Rectal smooth muscle tissue (tissue), 1 donor: ENCODE measurements around the gene LPCAT3.
A peak's percentile ranks its signal among the peaks of the same experiment; 100 is the strongest.

ENCODE experiments used
- H3K27ac ChIP-seq: one replicate; pipeline ENCODE4 v1.7.0; 2013; ENCODE audit warnings: low read depth, low read length, inconsistent platforms
- H3K27me3 ChIP-seq: one replicate; pipeline ENCODE4 v1.7.0; 2013; ENCODE audit warnings: low read length; ENCODE audit not compliant: control insufficient read depth, insufficient read depth
- H3K36me3 ChIP-seq: one replicate; pipeline ENCODE4 v1.7.0; 2013; ENCODE audit warnings: low read length; ENCODE audit not compliant: control insufficient read depth, insufficient read depth
- H3K4me1 ChIP-seq: one replicate; pipeline ENCODE4 v1.7.0; 2013; ENCODE audit warnings: low read length; ENCODE audit not compliant: control insufficient read depth, insufficient read depth
- H3K4me3 ChIP-seq: one replicate; pipeline ENCODE4 v1.7.0; 2013; ENCODE audit warnings: low read length
- H3K9ac ChIP-seq: one replicate; pipeline ENCODE4 v1.7.0; 2013; ENCODE audit warnings: low read length

The LPCAT3 gene

DNA sequence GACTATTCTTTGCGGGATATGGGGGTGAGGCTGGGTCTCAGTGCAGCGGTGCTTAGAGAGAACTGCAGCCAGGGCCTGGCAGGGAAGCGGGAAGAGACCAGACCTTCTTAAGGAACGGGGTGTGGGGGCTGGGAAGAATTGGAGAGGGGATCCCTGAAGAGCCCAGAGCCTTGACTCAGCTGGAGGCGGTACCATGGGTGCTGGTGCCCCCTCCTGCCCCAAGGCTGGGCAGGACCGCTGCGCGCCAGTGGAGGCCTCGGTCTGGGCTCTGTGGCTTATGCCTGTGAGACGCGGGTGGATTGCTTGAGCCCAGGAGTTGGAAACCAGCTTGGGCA, 76.0 kb downstream of the LPCAT3 start:
- Histone ChIP-seq H3K27me3 (no peaks in the 10 kb centered on the region), H3K27ac (peak overlapping the region; percentile 97), H3K4me1 (peaks cover 28% of the 10 kb centered on the region), H3K4me3 (no peak overlapping the region), H3K9ac (no peak overlapping the region), H3K36me3 (peaks cover 16% of the 10 kb centered on the region)

DNA sequence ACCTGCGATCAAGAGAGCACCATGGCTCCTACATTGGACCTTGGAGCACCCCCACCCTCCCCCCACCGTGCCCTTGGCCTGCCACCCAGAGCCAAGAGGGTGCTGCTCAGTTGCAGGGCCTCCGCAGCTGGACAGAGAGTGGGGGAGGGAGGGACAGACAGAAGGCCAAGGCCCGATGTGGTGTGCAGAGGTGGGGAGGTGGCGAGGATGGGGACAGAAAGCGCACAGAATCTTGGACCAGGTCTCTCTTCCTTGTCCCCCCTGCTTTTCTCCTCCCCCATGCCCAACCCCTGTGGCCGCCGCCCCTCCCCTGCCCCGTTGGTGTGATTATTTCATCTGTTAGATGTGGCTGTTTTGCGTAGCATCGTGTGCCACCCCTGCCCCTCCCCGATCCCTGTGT, 76.5 kb downstream of the LPCAT3 start:
- Histone ChIP-seq H3K4me3 (no peak overlapping the region), H3K36me3 (peaks cover 16% of the 10 kb centered on the region), H3K27me3 (no peaks in the 10 kb centered on the region), H3K9ac (no peak overlapping the region), H3K4me1 (peaks cover 28% of the 10 kb centered on the region), H3K27ac (no peak overlapping the region)

DNA sequence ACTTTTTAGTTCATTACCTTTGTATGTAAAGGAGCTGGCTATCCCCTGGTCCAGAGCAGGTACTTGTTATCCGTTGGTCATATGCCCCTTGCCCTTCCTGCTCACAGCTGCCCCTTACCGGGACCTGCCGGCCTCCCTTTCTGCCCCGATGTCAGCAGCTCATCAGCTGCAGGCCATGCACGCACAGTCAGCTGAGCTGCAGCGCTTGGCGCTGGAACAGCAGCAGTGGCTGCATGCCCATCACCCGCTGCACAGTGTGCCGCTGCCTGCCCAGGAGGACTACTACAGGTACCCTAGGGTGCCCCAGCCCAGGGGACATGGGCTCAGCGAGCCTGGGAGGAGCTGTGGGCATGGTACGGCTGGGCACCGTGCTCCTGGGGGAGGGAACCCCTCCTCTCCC, 77.0 kb downstream of the LPCAT3 start:
- Histone ChIP-seq H3K4me1 (peaks cover 28% of the 10 kb centered on the region), H3K4me3 (no peak overlapping the region), H3K27ac (no peak overlapping the region), H3K36me3 (peaks cover 16% of the 10 kb centered on the region), H3K27me3 (no peaks in the 10 kb centered on the region), H3K9ac (no peak overlapping the region)

DNA sequence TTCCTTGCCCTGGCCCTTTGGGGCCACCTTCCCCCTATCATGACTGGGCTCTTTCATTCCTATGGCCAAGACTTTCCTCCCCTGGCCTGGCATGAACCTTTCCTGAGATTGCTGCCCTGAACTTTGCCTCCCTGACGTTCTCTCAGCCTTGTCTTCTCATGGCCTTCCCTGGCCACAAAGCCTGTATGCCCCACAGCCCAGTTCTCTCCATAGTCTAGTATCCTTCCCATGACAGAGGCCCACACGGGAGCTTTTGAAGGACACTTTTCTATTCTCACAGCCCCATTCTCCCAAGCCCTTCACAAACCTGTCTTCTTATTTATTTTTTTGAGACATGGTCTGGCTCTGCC, 79.1 kb downstream of the LPCAT3 start:
- Histone ChIP-seq H3K4me1 (peaks cover 20% of the 10 kb centered on the region), H3K9ac (peak overlapping the region; percentile 4), H3K4me3 (no peak overlapping the region), H3K27me3 (no peaks in the 10 kb centered on the region), H3K27ac (peak overlapping the region; percentile 49), H3K36me3 (peaks cover 32% of the 10 kb centered on the region)

DNA sequence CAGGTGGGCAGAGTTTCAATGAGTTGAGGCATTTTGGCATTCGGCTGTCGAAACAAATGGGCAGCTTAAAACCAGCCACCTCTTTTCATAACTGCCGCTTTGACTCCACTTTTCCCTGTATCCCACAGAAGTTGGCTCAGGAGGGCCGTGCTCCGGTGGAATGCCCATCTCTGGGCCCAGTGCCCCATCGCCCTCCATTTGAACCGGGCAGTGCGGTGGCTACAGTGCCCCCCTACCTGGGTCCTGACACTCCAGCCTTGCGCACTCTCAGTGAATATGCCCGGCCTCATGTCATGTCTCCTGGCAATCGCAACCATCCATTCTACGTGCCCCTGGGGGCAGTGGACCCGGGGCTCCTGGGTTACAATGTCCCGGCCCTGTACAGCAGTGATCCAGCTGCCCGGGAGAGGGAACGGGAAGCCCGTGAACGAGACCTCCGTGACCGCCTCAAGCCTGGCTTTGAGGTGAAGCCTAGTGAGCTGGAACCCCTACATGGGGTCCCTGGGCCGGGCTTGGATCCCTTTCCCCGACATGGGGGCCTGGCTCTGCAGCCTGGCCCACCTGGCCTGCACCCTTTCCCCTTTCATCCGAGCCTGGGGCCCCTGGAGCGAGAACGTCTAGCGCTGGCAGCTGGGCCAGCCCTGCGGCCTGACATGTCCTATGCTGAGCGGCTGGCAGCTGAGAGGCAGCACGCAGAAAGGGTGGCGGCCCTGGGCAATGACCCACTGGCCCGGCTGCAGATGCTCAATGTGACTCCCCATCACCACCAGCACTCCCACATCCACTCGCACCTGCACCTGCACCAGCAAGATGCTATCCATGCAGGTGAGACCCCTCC, 79.7 kb downstream of the LPCAT3 start:
- H3K36me3 ChIP-seq = peaks cover 32% of the 10 kb centered on the region
- peak overlapping the region; percentile 7 for H3K4me3 ChIP-seq
- H3K27ac ChIP-seq = peak overlapping the region; percentile 56
- H3K4me1 ChIP-seq = peaks cover 20% of the 10 kb centered on the region
- H3K9ac ChIP-seq = peak overlapping the region; percentile 4
- H3K27me3 ChIP-seq = no peaks in the 10 kb centered on the region

DNA sequence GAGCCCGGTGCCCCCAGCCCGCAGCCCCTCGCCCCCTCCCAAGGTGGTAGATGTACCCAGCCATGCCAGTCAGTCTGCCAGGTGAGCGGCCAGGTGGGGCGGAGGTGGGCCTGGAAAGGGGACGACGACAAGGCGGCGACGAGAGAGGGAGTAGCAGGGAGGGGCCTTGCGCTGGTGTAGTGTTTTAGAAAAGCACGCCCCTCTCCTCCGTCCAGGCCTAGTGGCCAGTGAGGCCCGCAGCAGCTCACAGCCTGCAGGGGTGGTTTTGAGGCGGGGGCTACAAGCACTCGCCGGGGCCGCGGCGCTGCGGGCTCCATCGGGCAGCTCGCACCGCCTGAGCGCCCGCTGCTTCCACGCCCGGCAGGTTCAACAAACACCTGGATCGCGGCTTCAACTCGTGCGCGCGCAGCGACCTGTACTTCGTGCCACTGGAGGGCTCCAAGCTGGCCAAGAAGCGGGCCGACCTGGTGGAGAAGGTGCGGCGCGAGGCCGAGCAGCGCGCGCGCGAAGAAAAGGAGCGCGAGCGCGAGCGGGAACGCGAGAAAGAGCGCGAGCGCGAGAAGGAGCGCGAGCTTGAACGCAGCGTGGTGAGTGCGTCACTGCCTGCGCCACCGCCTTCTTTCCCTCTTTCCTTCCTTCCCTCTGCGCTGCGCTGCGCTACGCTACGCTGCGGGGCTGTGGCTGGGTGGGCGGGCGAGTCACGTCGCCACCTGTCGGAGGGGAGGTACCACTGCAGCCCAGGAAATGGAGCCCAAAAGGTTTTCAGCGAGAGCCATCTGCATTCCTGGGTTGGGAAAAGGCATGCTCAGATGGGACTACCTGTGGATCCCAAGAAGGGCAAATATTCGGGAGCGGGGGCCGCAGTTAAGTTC, 80.6 kb downstream of the LPCAT3 start:
- Histone ChIP-seq H3K27ac (peak overlapping the region; percentile 96), H3K4me3 (peak overlapping the region; percentile 78), H3K36me3 (peaks cover 32% of the 10 kb centered on the region), H3K4me1 (peaks cover 17% of the 10 kb centered on the region), H3K27me3 (no peaks in the 10 kb centered on the region), H3K9ac (peak overlapping the region; percentile 60)

DNA sequence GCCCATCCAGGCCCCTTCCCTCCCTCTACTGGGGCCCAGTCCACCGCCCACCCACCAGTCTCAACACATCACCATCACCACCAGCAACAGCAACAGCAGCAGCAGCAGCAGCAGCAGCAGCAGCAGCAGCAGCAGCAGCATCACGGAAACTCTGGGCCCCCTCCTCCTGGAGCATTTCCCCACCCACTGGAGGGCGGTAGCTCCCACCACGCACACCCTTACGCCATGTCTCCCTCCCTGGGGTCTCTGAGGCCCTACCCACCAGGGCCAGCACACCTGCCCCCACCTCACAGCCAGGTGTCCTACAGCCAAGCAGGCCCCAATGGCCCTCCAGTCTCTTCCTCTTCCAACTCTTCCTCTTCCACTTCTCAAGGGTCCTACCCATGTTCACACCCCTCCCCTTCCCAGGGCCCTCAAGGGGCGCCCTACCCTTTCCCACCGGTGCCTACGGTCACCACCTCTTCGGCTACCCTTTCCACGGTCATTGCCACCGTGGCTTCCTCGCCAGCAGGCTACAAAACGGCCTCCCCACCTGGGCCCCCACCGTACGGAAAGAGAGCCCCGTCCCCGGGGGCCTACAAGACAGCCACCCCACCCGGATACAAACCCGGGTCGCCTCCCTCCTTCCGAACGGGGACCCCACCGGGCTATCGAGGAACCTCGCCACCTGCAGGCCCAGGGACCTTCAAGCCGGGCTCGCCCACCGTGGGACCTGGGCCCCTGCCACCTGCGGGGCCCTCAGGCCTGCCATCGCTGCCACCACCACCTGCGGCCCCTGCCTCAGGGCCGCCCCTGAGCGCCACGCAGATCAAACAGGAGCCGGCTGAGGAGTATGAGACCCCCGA, 81.4 kb downstream of the LPCAT3 start:
- Histone ChIP-seq H3K4me3 (peak overlapping the region; percentile 78), H3K27me3 (no peaks in the 10 kb centered on the region), H3K36me3 (peaks cover 32% of the 10 kb centered on the region), H3K27ac (peak overlapping the region; percentile 96), H3K4me1 (peaks cover 20% of the 10 kb centered on the region), H3K9ac (peak overlapping the region; percentile 49)

DNA sequence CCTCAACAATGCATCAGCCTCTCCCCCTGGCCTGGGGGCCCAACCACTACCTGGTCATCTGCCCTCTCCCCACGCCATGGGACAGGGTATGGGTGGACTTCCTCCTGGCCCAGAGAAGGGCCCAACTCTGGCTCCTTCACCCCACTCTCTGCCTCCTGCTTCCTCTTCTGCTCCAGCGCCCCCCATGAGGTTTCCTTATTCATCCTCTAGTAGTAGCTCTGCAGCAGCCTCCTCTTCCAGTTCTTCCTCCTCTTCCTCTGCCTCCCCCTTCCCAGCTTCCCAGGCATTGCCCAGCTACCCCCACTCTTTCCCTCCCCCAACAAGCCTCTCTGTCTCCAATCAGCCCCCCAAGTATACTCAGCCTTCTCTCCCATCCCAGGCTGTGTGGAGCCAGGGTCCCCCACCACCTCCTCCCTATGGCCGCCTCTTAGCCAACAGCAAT, 82.1 kb downstream of the LPCAT3 start:
- Histone ChIP-seq H3K27me3 (no peaks in the 10 kb centered on the region), H3K4me1 (peaks cover 20% of the 10 kb centered on the region), H3K36me3 (peaks cover 28% of the 10 kb centered on the region), H3K4me3 (no peak overlapping the region), H3K27ac (no peak overlapping the region), H3K9ac (no peak overlapping the region)

DNA sequence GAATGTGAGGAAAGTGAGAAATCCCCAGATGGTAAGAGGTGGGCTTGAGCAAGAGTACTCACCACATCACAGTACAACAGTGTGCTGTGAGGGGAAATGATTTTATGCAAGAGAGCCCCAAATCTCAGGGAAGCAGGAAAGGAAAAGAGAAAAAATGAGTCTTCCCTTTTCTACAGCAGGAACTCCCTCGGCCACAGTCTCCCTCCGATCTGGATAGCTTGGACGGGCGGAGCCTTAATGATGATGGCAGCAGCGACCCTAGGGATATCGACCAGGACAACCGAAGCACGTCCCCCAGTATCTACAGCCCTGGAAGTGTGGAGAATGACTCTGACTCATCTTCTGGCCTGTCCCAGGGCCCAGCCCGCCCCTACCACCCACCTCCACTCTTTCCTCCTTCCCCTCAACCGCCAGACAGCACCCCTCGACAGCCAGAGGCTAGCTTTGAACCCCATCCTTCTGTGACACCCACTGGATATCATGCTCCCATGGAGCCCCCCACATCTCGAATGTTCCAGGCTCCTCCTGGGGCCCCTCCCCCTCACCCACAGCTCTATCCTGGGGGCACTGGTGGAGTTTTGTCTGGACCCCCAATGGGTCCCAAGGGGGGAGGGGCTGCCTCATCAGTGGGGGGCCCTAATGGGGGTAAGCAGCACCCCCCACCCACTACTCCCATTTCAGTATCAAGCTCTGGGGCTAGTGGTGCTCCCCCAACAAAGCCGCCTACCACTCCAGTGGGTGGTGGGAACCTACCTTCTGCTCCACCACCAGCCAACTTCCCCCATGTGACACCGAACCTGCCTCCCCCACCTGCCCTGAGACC, 82.7 kb downstream of the LPCAT3 start:
- Histone ChIP-seq H3K9ac (no peak overlapping the region), H3K27me3 (no peaks in the 10 kb centered on the region), H3K4me1 (peaks cover 25% of the 10 kb centered on the region), H3K4me3 (no peak overlapping the region), H3K27ac (no peak overlapping the region), H3K36me3 (peaks cover 22% of the 10 kb centered on the region)

DNA sequence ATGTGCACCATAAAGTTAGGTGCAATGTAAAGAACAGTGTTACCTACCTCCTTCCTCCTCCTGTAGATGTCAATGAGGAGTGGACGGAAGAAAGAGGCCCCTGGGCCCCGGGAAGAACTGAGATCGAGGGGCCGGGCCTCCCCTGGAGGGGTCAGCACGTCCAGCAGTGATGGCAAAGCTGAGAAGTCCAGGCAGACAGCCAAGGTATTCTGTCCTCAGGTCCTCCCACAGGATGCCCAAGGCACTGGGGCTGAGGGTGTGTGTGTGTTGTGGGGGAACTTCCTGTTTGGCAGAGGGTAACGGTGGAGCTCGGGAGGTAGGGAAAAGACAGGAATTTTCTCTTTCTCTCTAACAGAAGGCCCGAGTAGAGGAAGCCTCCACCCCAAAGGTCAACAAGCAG, 84.2 kb downstream of the LPCAT3 start:
- peak overlapping the region; percentile 4 for H3K27ac ChIP-seq
- peaks cover 18% of the 10 kb centered on the region for H3K36me3 ChIP-seq
- no peaks in the 10 kb centered on the region for H3K27me3 ChIP-seq
- peaks cover 33% of the 10 kb centered on the region for H3K4me1 ChIP-seq
- no peak overlapping the region for H3K9ac ChIP-seq
- H3K4me3 ChIP-seq = no peak overlapping the region

DNA sequence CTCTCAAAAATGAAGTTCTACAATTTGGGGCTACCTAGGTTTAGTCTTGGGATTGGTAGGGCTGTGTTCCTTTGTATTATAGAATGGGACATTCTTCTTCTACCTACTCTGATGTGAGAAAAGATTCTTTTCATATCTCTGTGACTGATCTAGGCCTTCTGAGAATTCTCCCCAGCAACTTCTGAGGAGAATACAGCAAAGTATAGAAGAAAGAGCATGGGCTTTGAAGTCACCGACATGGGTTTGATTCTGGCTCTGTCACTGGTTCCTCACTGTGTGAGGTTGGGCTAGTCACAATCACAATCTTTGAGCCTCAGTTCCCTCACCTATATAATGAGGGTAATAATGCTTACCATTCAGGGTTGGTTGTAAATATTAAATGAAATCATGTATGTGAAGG, 85.5 kb downstream of the LPCAT3 start:
- Histone ChIP-seq H3K36me3 (peaks cover 16% of the 10 kb centered on the region), H3K27ac (no peak overlapping the region), H3K4me1 (peaks cover 23% of the 10 kb centered on the region), H3K27me3 (no peaks in the 10 kb centered on the region), H3K4me3 (no peak overlapping the region), H3K9ac (no peak overlapping the region)
